ENCODE data around the gene SRRD. TPM values are rescaled to one million over a fixed set of nuclear protein-coding genes. Genes with fewer than 3 reads are reported as not detected.

Gene SRRD
- total RNA-seq, 1 experiment from 2014 or later = 25.1 TPM

DNA sequence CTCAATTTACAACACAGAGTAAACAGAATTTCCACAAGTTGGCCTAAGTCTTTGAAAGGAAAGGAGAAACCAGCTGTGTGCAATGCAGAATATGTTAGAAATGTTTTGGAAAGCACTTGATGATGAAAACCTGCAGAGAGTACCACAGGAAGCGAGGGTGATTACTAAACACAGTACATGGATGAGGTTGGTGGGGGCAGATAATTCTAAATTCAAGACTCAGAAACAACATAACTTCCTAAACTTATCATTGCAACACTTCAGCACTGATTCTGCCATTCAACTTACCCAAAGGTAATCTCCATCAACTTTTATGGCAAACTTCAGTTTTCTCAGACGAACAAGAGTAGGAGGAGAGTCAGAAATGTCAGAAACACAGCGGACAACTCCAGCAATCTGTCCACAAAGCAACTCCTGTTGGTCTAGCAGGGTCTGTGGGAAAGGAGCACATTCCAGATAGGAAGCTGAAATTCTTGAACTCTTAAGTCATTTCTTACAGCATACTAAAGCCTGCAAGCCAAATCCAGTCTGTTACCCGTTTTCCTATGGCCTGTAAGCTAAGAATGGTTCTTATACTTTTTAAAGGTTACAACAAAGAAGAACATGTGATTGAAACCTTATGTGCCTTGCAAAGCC lies 6.9 kb upstream of the SRRD start:
- H3K36me3 Mint-ChIP-seq = peaks cover 66% of the 10 kb centered on the region
- ChIA-PET CTCF (no interaction called here), POLR2A (no interaction called here)
- H3K4me3 Mint-ChIP-seq = no peak overlapping the region
- ATAC-seq (no peak), DNase-seq (ENCODE audit: low spot score) (no peak)
- H3K4me1 Mint-ChIP-seq = peaks cover 21% of the 10 kb centered on the region
- H3K27ac Mint-ChIP-seq = no peak overlapping the region
- no peaks in the 10 kb centered on the region for H3K9me3 Mint-ChIP-seq
- no peaks in the 10 kb centered on the region for H3K27me3 Mint-ChIP-seq (ENCODE audit: low read depth)
- TF ChIP-seq, protein P1, sequence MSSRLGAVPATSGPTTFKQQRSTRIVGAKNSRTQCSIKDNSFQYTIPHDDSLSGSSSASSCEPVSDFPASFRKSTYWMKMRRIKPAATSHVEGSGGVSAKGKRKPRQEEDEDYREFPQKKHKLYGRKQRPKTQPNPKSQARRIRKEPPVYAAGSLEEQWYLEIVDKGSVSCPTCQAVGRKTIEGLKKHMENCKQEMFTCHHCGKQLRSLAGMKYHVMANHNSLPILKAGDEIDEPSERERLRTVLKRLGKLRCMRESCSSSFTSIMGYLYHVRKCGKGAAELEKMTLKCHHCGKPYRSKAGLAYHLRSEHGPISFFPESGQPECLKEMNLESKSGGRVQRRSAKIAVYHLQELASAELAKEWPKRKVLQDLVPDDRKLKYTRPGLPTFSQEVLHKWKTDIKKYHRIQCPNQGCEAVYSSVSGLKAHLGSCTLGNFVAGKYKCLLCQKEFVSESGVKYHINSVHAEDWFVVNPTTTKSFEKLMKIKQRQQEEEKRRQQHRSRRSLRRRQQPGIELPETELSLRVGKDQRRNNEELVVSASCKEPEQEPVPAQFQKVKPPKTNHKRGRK (CRISPR knock-in tag; IDR thresholded peaks at IDR 0.05; ENCODE audit: borderline replicate concordance) = no peak
- no peak for TF ChIP-seq SOX15 (CRISPR knock-in tag; IDR thresholded peaks at IDR 0.05)
- TF ChIP-seq EMX1 (CRISPR knock-in tag; IDR thresholded peaks at IDR 0.05) = no peak
- no peak for TF ChIP-seq IRF1 (CRISPR knock-in tag; IDR thresholded peaks at IDR 0.05)
- no peak for TF ChIP-seq MYBL2 (CRISPR knock-in tag; IDR thresholded peaks at IDR 0.05)
- no peak for TF ChIP-seq GABPB1 (CRISPR knock-in tag; IDR thresholded peaks at IDR 0.05)
- TF ChIP-seq, protein P2, sequence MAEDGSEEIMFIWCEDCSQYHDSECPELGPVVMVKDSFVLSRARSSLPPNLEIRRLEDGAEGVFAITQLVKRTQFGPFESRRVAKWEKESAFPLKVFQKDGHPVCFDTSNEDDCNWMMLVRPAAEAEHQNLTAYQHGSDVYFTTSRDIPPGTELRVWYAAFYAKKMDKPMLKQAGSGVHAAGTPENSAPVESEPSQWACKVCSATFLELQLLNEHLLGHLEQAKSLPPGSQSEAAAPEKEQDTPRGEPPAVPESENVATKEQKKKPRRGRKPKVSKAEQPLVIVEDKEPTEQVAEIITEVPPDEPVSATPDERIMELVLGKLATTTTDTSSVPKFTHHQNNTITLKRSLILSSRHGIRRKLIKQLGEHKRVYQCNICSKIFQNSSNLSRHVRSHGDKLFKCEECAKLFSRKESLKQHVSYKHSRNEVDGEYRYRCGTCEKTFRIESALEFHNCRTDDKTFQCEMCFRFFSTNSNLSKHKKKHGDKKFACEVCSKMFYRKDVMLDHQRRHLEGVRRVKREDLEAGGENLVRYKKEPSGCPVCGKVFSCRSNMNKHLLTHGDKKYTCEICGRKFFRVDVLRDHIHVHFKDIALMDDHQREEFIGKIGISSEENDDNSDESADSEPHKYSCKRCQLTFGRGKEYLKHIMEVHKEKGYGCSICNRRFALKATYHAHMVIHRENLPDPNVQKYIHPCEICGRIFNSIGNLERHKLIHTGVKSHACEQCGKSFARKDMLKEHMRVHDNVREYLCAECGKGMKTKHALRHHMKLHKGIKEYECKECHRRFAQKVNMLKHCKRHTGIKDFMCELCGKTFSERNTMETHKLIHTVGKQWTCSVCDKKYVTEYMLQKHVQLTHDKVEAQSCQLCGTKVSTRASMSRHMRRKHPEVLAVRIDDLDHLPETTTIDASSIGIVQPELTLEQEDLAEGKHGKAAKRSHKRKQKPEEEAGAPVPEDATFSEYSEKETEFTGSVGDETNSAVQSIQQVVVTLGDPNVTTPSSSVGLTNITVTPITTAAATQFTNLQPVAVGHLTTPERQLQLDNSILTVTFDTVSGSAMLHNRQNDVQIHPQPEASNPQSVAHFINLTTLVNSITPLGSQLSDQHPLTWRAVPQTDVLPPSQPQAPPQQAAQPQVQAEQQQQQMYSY (CRISPR knock-in tag; IDR thresholded peaks at IDR 0.05) = no peak
- no peak for TF ChIP-seq NR2C2 (CRISPR knock-in tag; IDR thresholded peaks at IDR 0.05)
- no peak for TF ChIP-seq OVOL2 (CRISPR knock-in tag; IDR thresholded peaks at IDR 0.05; ENCODE audit: borderline replicate concordance)
- no peak for TF ChIP-seq FOXP1 (CRISPR knock-in tag; IDR thresholded peaks at IDR 0.05; ENCODE audit: borderline replicate concordance)
- TF ChIP-seq ZBTB21 (CRISPR knock-in tag; IDR thresholded peaks at IDR 0.05; ENCODE audit: borderline replicate concordance) = no peak
- TF ChIP-seq, protein P3, sequence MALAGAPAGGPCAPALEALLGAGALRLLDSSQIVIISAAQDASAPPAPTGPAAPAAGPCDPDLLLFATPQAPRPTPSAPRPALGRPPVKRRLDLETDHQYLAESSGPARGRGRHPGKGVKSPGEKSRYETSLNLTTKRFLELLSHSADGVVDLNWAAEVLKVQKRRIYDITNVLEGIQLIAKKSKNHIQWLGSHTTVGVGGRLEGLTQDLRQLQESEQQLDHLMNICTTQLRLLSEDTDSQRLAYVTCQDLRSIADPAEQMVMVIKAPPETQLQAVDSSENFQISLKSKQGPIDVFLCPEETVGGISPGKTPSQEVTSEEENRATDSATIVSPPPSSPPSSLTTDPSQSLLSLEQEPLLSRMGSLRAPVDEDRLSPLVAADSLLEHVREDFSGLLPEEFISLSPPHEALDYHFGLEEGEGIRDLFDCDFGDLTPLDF (CRISPR knock-in tag; IDR thresholded peaks at IDR 0.05) = no peak
- no peak for TF ChIP-seq CREM (CRISPR knock-in tag; IDR thresholded peaks at IDR 0.05)
- TF ChIP-seq FOXJ3 (CRISPR knock-in tag; IDR thresholded peaks at IDR 0.05; ENCODE audit: borderline replicate concordance) = no peak
- no peak for TF ChIP-seq CREB1 (CRISPR knock-in tag; IDR thresholded peaks at IDR 0.05)
- TF ChIP-seq, protein P4, sequence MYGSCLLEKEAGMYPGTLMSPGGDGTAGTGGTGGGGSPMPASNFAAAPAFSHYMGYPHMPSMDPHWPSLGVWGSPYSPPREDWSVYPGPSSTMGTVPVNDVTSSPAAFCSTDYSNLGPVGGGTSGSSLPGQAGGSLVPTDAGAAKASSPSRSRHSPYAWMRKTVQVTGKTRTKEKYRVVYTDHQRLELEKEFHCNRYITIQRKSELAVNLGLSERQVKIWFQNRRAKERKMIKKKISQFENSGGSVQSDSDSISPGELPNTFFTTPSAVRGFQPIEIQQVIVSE (CRISPR knock-in tag; IDR thresholded peaks at IDR 0.05; ENCODE audit: borderline replicate concordance) = no peak
- TF ChIP-seq ELF4 (CRISPR knock-in tag; IDR thresholded peaks at IDR 0.05; ENCODE audit: low read depth) = no peak

DNA sequence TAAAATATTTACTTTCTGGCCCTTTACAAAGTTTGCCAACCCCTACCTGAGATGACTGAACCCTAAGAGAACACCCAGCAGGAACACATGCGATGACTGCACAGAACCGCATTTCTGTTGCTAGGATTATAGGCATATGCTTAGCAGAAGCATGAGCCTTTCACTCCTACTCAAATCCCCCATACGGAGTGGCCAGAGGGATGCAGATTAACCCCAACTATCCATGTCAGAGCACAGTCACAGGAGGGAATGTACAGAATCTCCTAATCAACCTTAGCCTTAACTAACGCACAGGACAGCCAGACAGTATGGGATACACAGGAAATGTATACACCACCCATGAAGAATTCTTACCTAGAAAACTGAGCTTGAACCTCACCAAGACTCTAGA lies 6.3 kb upstream of the SRRD start:
- Mint-ChIP-seq H3K27me3 (ENCODE audit: low read depth) (no peaks in the 10 kb centered on the region), H3K4me1 (peaks cover 26% of the 10 kb centered on the region), H3K9me3 (no peaks in the 10 kb centered on the region), H3K27ac (no peak overlapping the region), H3K4me3 (no peak overlapping the region), H3K36me3 (peaks cover 62% of the 10 kb centered on the region)
- TF ChIP-seq NFYB (CRISPR knock-in tag; conservative IDR thresholded peaks at IDR 0.05; ENCODE audit: low read depth) = no peak
- TF ChIP-seq, protein P5, sequence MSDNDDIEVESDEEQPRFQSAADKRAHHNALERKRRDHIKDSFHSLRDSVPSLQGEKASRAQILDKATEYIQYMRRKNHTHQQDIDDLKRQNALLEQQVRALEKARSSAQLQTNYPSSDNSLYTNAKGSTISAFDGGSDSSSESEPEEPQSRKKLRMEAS (CRISPR knock-in tag; IDR thresholded peaks at IDR 0.05) = no peak
- no peak for TF ChIP-seq HMGXB4 (CRISPR knock-in tag; IDR thresholded peaks at IDR 0.05)
- POLR2A ChIA-PET = no interaction called here
- no peak for DNase-seq (ENCODE audit: low spot score)
- no peak for ATAC-seq
- CTCF ChIA-PET = no interaction called here
